K562 (cell line): ENCODE measurements around the gene TLX2. TPM values are rescaled to one million over a fixed set of nuclear protein-coding genes. Genes with fewer than 3 reads are reported as not detected.

Source experiments
- CBFA2T2 ChIP-seq: fragments of 450-650 bp; conservative IDR thresholded peaks from 2 replicates; pipeline ENCODE4 v1.6.1; 2017; ENCODE audit warnings: mild to moderate bottlenecking
- CBFA2T3 ChIP-seq: fragments of 450-650 bp; IDR thresholded peaks from 2 replicates; pipeline ENCODE4 v1.6.1; 2017
- GATAD2B ChIP-seq: fragments of 450-650 bp; IDR thresholded peaks from 2 replicates; pipeline ENCODE4 v1.6.1; 2017; ENCODE audit warnings: mild to moderate bottlenecking, borderline replicate concordance
- KDM1A ChIP-seq, 2 experiments: fragments of 450-650 bp; IDR thresholded peaks; 2 replicates each; pipeline ENCODE4 v1.6.1; 2016; ENCODE audit warnings: mild to moderate bottlenecking in 2 of 2
- KDM5B ChIP-seq: fragments of 200-600 bp; sonication (generic); IDR thresholded peaks from 2 replicates; pipeline ENCODE4 v1.6.1; 2012; ENCODE audit warnings: low read depth, mild to moderate bottlenecking, moderate library complexity, low read length, control low read depth, inconsistent platforms; ENCODE audit not compliant: insufficient replicate concordance
- L3MBTL2 ChIP-seq: fragments of 450-650 bp; IDR thresholded peaks from 2 replicates; pipeline ENCODE4 v1.6.1; 2016; ENCODE audit warnings: mild to moderate bottlenecking, moderate library complexity
- MAFG ChIP-seq: fragments of 450-650 bp; conservative IDR thresholded peaks from 2 replicates; pipeline ENCODE4 v1.6.1; 2016; ENCODE audit warnings: missing genetic modification characterization, missing compliant biosample characterization
- MTA3 ChIP-seq: fragments of 450-650 bp; formaldehyde crosslinking; IDR thresholded peaks from 2 replicates; pipeline ENCODE4 v1.6.1; 2017; ENCODE audit warnings: mild to moderate bottlenecking, borderline replicate concordance
- MYNN ChIP-seq, 2 experiments: sonication (generic); formaldehyde crosslinking in 1 of 2; IDR thresholded peaks; 2 replicates each; pipeline versions ENCODE4 v1.5.0 to v1.6.1; 2016 to 2020; ENCODE audit warnings: antibody characterized with exemption in 1 of 2, missing genetic modification reagents in 1 of 2
- NCOR1 ChIP-seq: fragments of 450-650 bp; IDR thresholded peaks from 2 replicates; pipeline ENCODE4 v1.6.1; 2016; ENCODE audit warnings: mild to moderate bottlenecking, moderate library complexity
- POLR2AphosphoS5 ChIP-seq: IDR thresholded peaks from 2 replicates; pipeline ENCODE4 v1.6.1; 2011; ENCODE audit warnings: mild to moderate bottlenecking, low read depth, low read length, moderate library complexity; ENCODE audit not compliant: control insufficient read depth, insufficient read depth
- POU5F1 ChIP-seq: fragments of 150-350 bp; IDR thresholded peaks from 2 replicates; pipeline ENCODE4 v1.6.1; 2014; ENCODE audit warnings: borderline replicate concordance, low read length, low read depth, mild to moderate bottlenecking; ENCODE audit not compliant: partially characterized antibody
- RBFOX2 ChIP-seq: fragments of 200-400 bp; formaldehyde crosslinking; IDR thresholded peaks from 2 replicates; pipeline ENCODE4 v1.6.1; 2017; ENCODE audit warnings: low read depth, mild to moderate bottlenecking, low read length, moderate library complexity
- SUPT5H ChIP-seq: fragments of 450-650 bp; IDR thresholded peaks from 2 replicates; pipeline ENCODE4 v1.6.1; 2016
- TAF9B ChIP-seq: fragments of 450-650 bp; IDR thresholded peaks from 2 replicates; pipeline ENCODE4 v1.6.1; 2018; ENCODE audit warnings: mild to moderate bottlenecking; ENCODE audit not compliant: partially characterized antibody
- TARDBP ChIP-seq: fragments of 450-650 bp; IDR thresholded peaks from 2 replicates; pipeline ENCODE4 v1.6.1; 2016
- TCF7L2 ChIP-seq: fragments of 150-350 bp; IDR thresholded peaks from 2 replicates; pipeline ENCODE4 v1.6.1; 2016; ENCODE audit warnings: low read depth, mild to moderate bottlenecking, low read length, moderate library complexity
- XRCC5 ChIP-seq: fragments of 200-400 bp; formaldehyde crosslinking; IDR thresholded peaks from 2 replicates; pipeline ENCODE4 v1.6.1; 2017; ENCODE audit warnings: low read depth, mild to moderate bottlenecking, low read length
- ZBTB7A ChIP-seq: IDR thresholded peaks from 2 replicates; pipeline ENCODE4 v1.6.1; 2011; ENCODE audit warnings: low read depth, mild to moderate bottlenecking, low read length, moderate library complexity, borderline replicate concordance; ENCODE audit not compliant: control insufficient read depth
- polyA plus RNA-seq, 8 experiments: library from polyadenylated mRNA; depleted of rRNA in 4 of 8; stranded (reverse) in 5 of 8; unstranded in 3 of 8; fragments of >200 nt; fragmentation: Nextera tagmentation in 2 of 8; fragmentation: Illumina TruSeq in 1 of 8; extraction: Ambion mirVana in 2 of 8; extraction: Trizol in 1 of 8; gene quantifications; 2 replicates each; pipeline versions ENCODE4 v1.2.1 to v1.2.3, GENCODE V29; 2011 to 2014; ENCODE audit warnings: inconsistent platforms in 1 of 8, missing spikeins in 1 of 8
- total RNA-seq, 7 experiments: library from RNA; depleted of rRNA in 6 of 7; stranded (reverse); fragments of >200 nt in 6 of 7; fragmentation: Illumina TruSeq in 2 of 7; extraction: Trizol in 2 of 7; gene quantifications; 2 replicates each; pipeline versions ENCODE4 v1.2.1 to v1.2.3, GENCODE V29; 2011 to 2021; ENCODE audit warnings: low replicate concordance in 1 of 7
- TF ChIP-seq, protein P1 (sequence below): sonication (generic); formaldehyde crosslinking; IDR thresholded peaks from 2 replicates; pipeline ENCODE4 v1.9.0; 2022; ENCODE audit warnings: mild to moderate bottlenecking, missing genetic modification reagents
- TF ChIP-seq, protein P2 (sequence below): IDR thresholded peaks from 2 replicates; pipeline ENCODE4 v1.6.1; 2016; ENCODE audit warnings: missing genetic modification characterization, missing compliant biosample characterization
- TF ChIP-seq, protein P3 (sequence below): fragments of 450-650 bp; formaldehyde crosslinking; conservative IDR thresholded peaks from 2 replicates; pipeline ENCODE4 v1.4.0; 2022; ENCODE audit warnings: mild to moderate bottlenecking, missing genetic modification characterization
- TF ChIP-seq, protein P4 (sequence below): fragments of 450-650 bp; IDR thresholded peaks from 2 replicates; pipeline ENCODE4 v1.6.1; 2016; ENCODE audit warnings: borderline replicate concordance

Gene TLX2
- total and polyA plus RNA-seq, 9 of the 15 experiments (the other 6 are each of a cell fraction or from before 2014, with no cell fraction given): not detected

DNA sequence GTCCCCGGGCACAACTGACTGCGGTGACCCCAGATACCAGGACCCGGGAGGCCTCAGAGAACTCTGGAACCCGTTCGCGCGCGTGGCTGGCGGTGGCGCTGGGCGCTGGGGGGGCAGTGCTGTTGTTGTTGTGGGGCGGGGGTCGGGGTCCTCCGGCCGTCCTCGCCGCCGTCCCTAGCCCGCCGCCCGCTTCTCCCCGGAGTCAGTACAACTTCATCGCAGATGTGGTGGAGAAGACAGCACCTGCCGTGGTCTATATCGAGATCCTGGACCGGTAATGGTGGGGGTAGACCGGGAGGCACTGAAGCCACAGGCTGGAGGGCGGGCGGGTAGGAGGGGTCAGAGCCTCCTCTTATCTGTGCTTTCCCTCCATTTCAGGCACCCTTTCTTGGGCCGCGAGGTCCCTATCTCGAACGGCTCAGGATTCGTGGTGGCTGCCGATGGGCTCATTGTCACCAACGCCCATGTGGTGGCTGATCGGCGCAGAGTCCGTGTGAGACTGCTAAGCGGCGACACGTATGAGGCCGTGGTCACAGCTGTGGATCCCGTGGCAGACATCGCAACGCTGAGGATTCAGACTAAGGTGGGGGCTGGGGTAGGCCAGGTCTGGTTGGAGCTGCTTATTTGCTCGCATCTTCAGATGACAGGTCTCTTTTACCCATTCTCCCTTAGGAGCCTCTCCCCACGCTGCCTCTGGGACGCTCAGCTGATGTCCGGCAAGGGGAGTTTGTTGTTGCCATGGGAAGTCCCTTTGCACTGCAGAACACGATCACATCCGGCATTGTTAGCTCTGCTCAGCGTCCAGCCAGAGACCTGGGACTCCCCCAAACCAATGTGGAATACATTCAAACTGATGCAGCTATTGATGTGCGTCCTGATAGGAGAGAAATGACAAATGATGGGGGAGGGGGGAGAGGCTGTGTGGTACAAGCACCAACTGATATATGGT is 16.3 kb downstream of the TLX2 start (continued):
- no peak for TF ChIP-seq XRCC5
- peak; percentile 98 for TF ChIP-seq L3MBTL2
- TF ChIP-seq, protein P1, sequence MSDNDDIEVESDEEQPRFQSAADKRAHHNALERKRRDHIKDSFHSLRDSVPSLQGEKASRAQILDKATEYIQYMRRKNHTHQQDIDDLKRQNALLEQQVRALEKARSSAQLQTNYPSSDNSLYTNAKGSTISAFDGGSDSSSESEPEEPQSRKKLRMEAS (CRISPR knock-in tag): peak; percentile 92
- TF ChIP-seq TARDBP: 0 out of 2 replicates have a peak, but pooled peaks have one; percentile 40
- TF ChIP-seq, protein P2, sequence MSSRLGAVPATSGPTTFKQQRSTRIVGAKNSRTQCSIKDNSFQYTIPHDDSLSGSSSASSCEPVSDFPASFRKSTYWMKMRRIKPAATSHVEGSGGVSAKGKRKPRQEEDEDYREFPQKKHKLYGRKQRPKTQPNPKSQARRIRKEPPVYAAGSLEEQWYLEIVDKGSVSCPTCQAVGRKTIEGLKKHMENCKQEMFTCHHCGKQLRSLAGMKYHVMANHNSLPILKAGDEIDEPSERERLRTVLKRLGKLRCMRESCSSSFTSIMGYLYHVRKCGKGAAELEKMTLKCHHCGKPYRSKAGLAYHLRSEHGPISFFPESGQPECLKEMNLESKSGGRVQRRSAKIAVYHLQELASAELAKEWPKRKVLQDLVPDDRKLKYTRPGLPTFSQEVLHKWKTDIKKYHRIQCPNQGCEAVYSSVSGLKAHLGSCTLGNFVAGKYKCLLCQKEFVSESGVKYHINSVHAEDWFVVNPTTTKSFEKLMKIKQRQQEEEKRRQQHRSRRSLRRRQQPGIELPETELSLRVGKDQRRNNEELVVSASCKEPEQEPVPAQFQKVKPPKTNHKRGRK (tag): no peak
- peak; percentile 88 for TF ChIP-seq NCOR1
- peak; percentile 87; the same call in 1 of the 2 replicates for TF ChIP-seq POLR2AphosphoS5
- TF ChIP-seq, protein P3, sequence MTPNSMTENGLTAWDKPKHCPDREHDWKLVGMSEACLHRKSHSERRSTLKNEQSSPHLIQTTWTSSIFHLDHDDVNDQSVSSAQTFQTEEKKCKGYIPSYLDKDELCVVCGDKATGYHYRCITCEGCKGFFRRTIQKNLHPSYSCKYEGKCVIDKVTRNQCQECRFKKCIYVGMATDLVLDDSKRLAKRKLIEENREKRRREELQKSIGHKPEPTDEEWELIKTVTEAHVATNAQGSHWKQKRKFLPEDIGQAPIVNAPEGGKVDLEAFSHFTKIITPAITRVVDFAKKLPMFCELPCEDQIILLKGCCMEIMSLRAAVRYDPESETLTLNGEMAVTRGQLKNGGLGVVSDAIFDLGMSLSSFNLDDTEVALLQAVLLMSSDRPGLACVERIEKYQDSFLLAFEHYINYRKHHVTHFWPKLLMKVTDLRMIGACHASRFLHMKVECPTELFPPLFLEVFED (CRISPR knock-in tag): no peak
- 0 out of 2 replicates have a peak, but pooled peaks have one; percentile 19 for TF ChIP-seq GATAD2B
- TF ChIP-seq RBFOX2: peak; percentile 54; the same call in 1 of the 2 replicates
- TF ChIP-seq, protein P4, sequence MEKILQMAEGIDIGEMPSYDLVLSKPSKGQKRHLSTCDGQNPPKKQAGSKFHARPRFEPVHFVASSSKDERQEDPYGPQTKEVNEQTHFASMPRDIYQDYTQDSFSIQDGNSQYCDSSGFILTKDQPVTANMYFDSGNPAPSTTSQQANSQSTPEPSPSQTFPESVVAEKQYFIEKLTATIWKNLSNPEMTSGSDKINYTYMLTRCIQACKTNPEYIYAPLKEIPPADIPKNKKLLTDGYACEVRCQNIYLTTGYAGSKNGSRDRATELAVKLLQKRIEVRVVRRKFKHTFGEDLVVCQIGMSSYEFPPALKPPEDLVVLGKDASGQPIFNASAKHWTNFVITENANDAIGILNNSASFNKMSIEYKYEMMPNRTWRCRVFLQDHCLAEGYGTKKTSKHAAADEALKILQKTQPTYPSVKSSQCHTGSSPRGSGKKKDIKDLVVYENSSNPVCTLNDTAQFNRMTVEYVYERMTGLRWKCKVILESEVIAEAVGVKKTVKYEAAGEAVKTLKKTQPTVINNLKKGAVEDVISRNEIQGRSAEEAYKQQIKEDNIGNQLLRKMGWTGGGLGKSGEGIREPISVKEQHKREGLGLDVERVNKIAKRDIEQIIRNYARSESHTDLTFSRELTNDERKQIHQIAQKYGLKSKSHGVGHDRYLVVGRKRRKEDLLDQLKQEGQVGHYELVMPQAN: peak; percentile 84
- TF ChIP-seq KDM5B: peak; percentile 46
- peak; percentile 93 for TF ChIP-seq CBFA2T3
- TF ChIP-seq POU5F1: no peak
- 0 out of 2 replicates have a peak, but pooled peaks have one; percentile 9 for TF ChIP-seq ZBTB7A
- 0 out of 4 replicates have a peak, but pooled peaks of 1 of the 2 experiments have one; percentile 60 for TF ChIP-seq KDM1A (IDR thresholded peaks at IDR 0.05)
- no peak for TF ChIP-seq MAFG (tag)
- peak; percentile 80 for TF ChIP-seq SUPT5H
- TF ChIP-seq CBFA2T2: peak; percentile 87
- no peak for TF ChIP-seq TAF9B
- TF ChIP-seq MYNN (IDR thresholded peaks at IDR 0.05): no peak
- no peak for TF ChIP-seq MYNN (CRISPR knock-in tag; IDR thresholded peaks at IDR 0.05)
- TF ChIP-seq MTA3: 0 out of 2 replicates have a peak, but pooled peaks have one; percentile 49
- TF ChIP-seq TCF7L2: no peak
